KG1 (cell line): ENCODE data around the gene SLBP.
A peak's percentile ranks its signal among the peaks of the same experiment; 100 is the strongest.

ENCODE experiments used
- DNase-seq: peaks from one replicate; lab custom pipeline; 2025; lab: John Stamatoyannopoulos, UW

SLBP gene

GRCh38 chr4:1748465-1748995, 36.4 kb upstream of the SLBP start:
- DNase-seq: peak; percentile 73

GRCh38 chr4:1747603-1747967, 35.5 kb upstream of the SLBP start:
- no peak for DNase-seq

GRCh38 chr4:1746919-1747602, 34.9 kb upstream of the SLBP start:
- DNase-seq: no peak

GRCh38 chr4:1746265-1746691, 34.2 kb upstream of the SLBP start:
- DNase-seq: no peak

GRCh38 chr4:1745697-1746096, 33.6 kb upstream of the SLBP start:
- no peak for DNase-seq

GRCh38 chr4:1745165-1745564, 33.0 kb upstream of the SLBP start:
- DNase-seq: no peak

GRCh38 chr4:1744552-1744951, 32.4 kb upstream of the SLBP start:
- DNase-seq: no peak

- no peak for DNase-seq
Measured at GRCh38 chr4:1743975-1744374, 31.9 kb upstream of the SLBP start.

- DNase-seq: no peak
Measured at GRCh38 chr4:1743551-1743950, 31.4 kb upstream of the SLBP start.

- no peak for DNase-seq
Measured at GRCh38 chr4:1741208-1741607, 29.1 kb upstream of the SLBP start.

GRCh38 chr4:1740021-1740545, 28.0 kb upstream of the SLBP start:
- no peak for DNase-seq

GRCh38 chr4:1739358-1739757, 27.2 kb upstream of the SLBP start:
- DNase-seq: no peak

- no peak for DNase-seq
Measured at GRCh38 chr4:1738410-1738809, 26.3 kb upstream of the SLBP start.

GRCh38 chr4:1737666-1738065, 25.5 kb upstream of the SLBP start:
- no peak for DNase-seq

GRCh38 chr4:1736812-1737211, 24.7 kb upstream of the SLBP start:
- DNase-seq: no peak

GRCh38 chr4:1735215-1735614, 23.1 kb upstream of the SLBP start:
- no peak for DNase-seq

- DNase-seq: no peak
Measured at GRCh38 chr4:1732911-1733310, 20.8 kb upstream of the SLBP start.

- no peak for DNase-seq
Measured at GRCh38 chr4:1731180-1731579, 19.1 kb upstream of the SLBP start.

- no peak for DNase-seq
Measured at GRCh38 chr4:1730532-1731135, 18.5 kb upstream of the SLBP start.

- DNase-seq: no peak
Measured at GRCh38 chr4:1728061-1728980, 16.2 kb upstream of the SLBP start.

- no peak for DNase-seq
Measured at GRCh38 chr4:1727117-1728031, 15.3 kb upstream of the SLBP start.
